IPS-20b (cell line): Measurements from ENCODE around the gene SMU1.
A peak's percentile ranks its signal among the peaks of the same experiment; 100 is the strongest.
"Not testable (repeated sequence)": the region's sequence is repeated elsewhere in the genome, so short reads cannot be mapped to it uniquely, and the experiment has no call there.

ENCODE experiments used
- H3K27ac ChIP-seq: one replicate; pipeline ENCODE4 v1.5.1; 2013; ENCODE audit warnings: low read length
- H3K27me3 ChIP-seq: 2 replicates; pipeline ENCODE4 v1.6.1; 2013; ENCODE audit warnings: mild to moderate bottlenecking, low read length, inconsistent platforms; ENCODE audit not compliant: insufficient read depth
- H3K36me3 ChIP-seq: 2 replicates; pipeline ENCODE4 v1.6.1; 2013; ENCODE audit warnings: low read depth, mild to moderate bottlenecking, inconsistent platforms, low read length, moderate library complexity; ENCODE audit not compliant: insufficient read depth
- H3K4me1 ChIP-seq: 2 replicates; pipeline ENCODE4 v1.6.1; 2013; ENCODE audit warnings: mild to moderate bottlenecking, control low read depth, inconsistent platforms, low read length, moderate library complexity; ENCODE audit not compliant: insufficient read depth
- H3K4me3 ChIP-seq: 2 replicates; pipeline ENCODE4 v1.5.1; 2013; ENCODE audit warnings: mild to moderate bottlenecking, low read length, inconsistent platforms
- H3K9ac ChIP-seq: 2 replicates; pipeline ENCODE4 v1.6.1; 2013; ENCODE audit warnings: low read depth, mild to moderate bottlenecking, inconsistent platforms, low read length, moderate library complexity
- H3K9me3 ChIP-seq: 2 replicates; pipeline ENCODE4 v1.6.1; 2013; ENCODE audit warnings: mild to moderate bottlenecking, low read depth, low read length, inconsistent platforms; ENCODE audit not compliant: insufficient read depth

The SMU1 gene

GRCh38 chr9:33022755-33023154 is 53.7 kb downstream of the SMU1 start:
- no peak overlapping the region for H3K27ac ChIP-seq
- H3K4me1 ChIP-seq: peaks cover 10% of the 10 kb centered on the region; the same call in 1 of the 2 replicates
- H3K27me3 ChIP-seq: no peaks in the 10 kb centered on the region
- H3K4me3 ChIP-seq: no peak overlapping the region
- H3K36me3 ChIP-seq: peaks cover 39% of the 10 kb centered on the region
- no peaks in the 10 kb centered on the region for H3K9me3 ChIP-seq
- no peak overlapping the region for H3K9ac ChIP-seq

- H3K27me3 ChIP-seq: no peaks in the 10 kb centered on the region
- H3K9me3 ChIP-seq: no peaks in the 10 kb centered on the region
- no peak overlapping the region for H3K9ac ChIP-seq
- H3K27ac ChIP-seq: no peak overlapping the region
- H3K4me3 ChIP-seq: no peak overlapping the region
- peaks cover 10% of the 10 kb centered on the region; the same call in 1 of the 2 replicates for H3K4me1 ChIP-seq
- peaks cover 38% of the 10 kb centered on the region for H3K36me3 ChIP-seq
These were observed 54.2 kb downstream of the SMU1 start for GRCh38 chr9:33022303-33022702.

DNA sequence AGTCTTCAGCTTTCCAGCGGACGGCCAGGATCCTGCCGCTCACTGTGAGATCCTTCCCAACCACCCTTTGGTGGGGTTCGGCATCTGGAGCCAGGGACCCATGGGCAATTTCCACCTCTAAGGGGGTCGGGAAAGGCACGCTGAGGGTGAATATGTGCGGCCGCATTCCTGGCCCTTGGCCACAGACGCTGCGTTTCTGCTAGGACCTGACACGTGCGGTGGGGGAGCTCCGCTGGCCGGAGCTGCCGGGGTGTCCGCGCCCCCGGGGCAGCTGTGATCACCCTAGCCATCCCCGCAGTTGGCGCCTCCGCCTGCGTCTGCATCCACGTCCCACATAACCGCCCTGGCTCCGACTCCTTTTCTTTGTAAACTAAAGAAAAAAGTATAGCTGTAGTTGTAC is 56.7 kb downstream of the SMU1 start:
- Histone ChIP-seq H3K27me3 (no peaks in the 10 kb centered on the region), H3K9ac (no peak overlapping the region), H3K27ac (no peak overlapping the region), H3K9me3 (no peaks in the 10 kb centered on the region), H3K4me3 (no peak overlapping the region), H3K36me3 (peaks cover 30% of the 10 kb centered on the region), H3K4me1 (peaks cover 11% of the 10 kb centered on the region; the same call in 1 of the 2 replicates)

DNA sequence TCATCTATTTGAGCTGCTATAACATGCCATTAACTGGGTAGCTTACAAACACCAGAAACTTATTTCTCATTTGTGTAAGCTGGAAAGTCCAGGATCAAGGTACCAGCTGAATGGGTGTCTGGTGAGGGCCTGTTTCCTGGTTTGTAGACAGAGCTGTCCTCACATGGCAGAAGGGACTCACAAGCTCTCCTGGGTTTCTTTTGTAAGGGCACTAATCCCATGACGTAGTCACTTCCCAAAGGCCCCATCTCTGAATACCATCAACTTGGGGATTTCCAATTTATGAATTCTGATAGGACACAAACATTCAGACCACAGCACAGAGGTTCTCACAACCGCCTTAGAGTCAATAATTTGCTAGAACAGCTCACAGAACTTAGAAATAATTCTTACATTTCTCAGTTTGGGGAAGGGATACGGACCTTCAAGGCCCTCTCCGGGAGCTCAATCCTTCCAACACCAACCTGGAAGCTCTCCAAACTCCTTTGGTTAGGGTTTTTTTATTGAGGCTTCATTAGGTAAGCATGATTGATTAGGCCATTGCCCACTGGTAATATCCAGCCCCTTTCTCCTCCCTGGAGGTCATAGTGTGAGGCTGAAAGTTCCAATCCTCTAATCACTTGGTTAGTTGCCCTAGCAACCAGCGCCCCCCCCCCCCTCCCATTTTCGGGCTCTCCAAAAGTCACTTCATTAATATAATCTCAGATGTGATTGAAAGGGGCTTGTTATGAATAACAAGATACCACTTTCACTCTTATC is 59.0 kb downstream of the SMU1 start:
- Histone ChIP-seq H3K4me3 (no peak overlapping the region), H3K4me1 (peaks cover 14% of the 10 kb centered on the region), H3K27me3 (no peaks in the 10 kb centered on the region), H3K27ac (no peak overlapping the region), H3K9ac (no peak overlapping the region), H3K36me3 (peaks cover 30% of the 10 kb centered on the region), H3K9me3 (no peaks in the 10 kb centered on the region)

- H3K9me3 ChIP-seq: no peaks in the 10 kb centered on the region
- H3K27me3 ChIP-seq: no peaks in the 10 kb centered on the region
- no peak overlapping the region for H3K9ac ChIP-seq
- peaks cover 13% of the 10 kb centered on the region for H3K36me3 ChIP-seq
- peaks cover 14% of the 10 kb centered on the region for H3K4me1 ChIP-seq
- no peak overlapping the region for H3K27ac ChIP-seq
- H3K4me3 ChIP-seq: no peak overlapping the region
These were observed 61.8 kb downstream of the SMU1 start for GRCh38 chr9:33014665-33015014.

GRCh38 chr9:33013962-33014664 is 62.4 kb downstream of the SMU1 start:
- no peaks in the 10 kb centered on the region for H3K27me3 ChIP-seq
- H3K9me3 ChIP-seq: no peaks in the 10 kb centered on the region
- H3K4me3 ChIP-seq: peak overlapping the region; percentile 34; the same call in 1 of the 2 replicates
- peak overlapping the region; percentile 46; the same call in 1 of the 2 replicates for H3K9ac ChIP-seq
- no peak overlapping the region for H3K27ac ChIP-seq
- H3K36me3 ChIP-seq: peaks cover 13% of the 10 kb centered on the region
- H3K4me1 ChIP-seq: peaks cover 14% of the 10 kb centered on the region

- Histone ChIP-seq H3K4me1 (peaks cover 14% of the 10 kb centered on the region), H3K9me3 (no peaks in the 10 kb centered on the region), H3K9ac (no peak overlapping the region), H3K36me3 (peaks cover 5% of the 10 kb centered on the region), H3K27ac (no peak overlapping the region), H3K4me3 (no peak overlapping the region), H3K27me3 (no peaks in the 10 kb centered on the region)
These were observed 64.0 kb downstream of the SMU1 start for GRCh38 chr9:33012328-33013069.

- Histone ChIP-seq H3K36me3 (no peaks in the 10 kb centered on the region), H3K27me3 (no peaks in the 10 kb centered on the region), H3K9me3 (no peaks in the 10 kb centered on the region), H3K9ac (no peak overlapping the region), H3K27ac (no peak overlapping the region), H3K4me3 (no peak overlapping the region), H3K4me1 (peaks cover 14% of the 10 kb centered on the region)
These were observed 64.6 kb downstream of the SMU1 start for GRCh38 chr9:33011831-33012230.

DNA sequence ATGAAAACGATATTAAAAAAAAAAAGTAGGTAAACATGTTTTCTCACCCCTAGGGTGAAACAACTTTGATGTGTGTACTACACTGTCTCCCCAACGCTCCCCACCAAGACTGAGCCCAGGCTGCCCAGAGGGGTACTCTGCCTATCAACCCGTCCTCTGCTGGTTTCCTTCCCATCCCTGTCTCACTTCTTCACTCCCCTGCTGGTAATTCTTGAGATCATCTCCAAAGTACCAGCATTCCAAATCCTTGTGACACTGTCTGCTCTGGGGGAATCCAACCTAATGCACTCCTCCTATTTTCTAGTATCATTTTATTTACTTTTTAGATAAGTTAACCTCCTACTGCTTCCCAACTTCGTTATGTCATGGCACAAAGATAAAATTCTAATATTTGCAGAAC is 68.7 kb downstream of the SMU1 start:
- H3K4me1 ChIP-seq: no peaks in the 10 kb centered on the region
- no peak overlapping the region for H3K9ac ChIP-seq
- no peaks in the 10 kb centered on the region for H3K9me3 ChIP-seq

GRCh38 chr9:33005335-33005734 is 71.1 kb downstream of the SMU1 start:
- not testable (repeated sequence) for H3K9ac ChIP-seq, H3K36me3 ChIP-seq, H3K4me1 ChIP-seq, H3K9me3 ChIP-seq, H3K27ac ChIP-seq, H3K27me3 ChIP-seq, H3K4me3 ChIP-seq

More for the DNA sequence above, 68.7 kb downstream of the SMU1 start:
- H3K36me3 ChIP-seq: no peaks in the 10 kb centered on the region
- no peak overlapping the region for H3K27ac ChIP-seq
- no peaks in the 10 kb centered on the region for H3K27me3 ChIP-seq
- H3K4me3 ChIP-seq: no peak overlapping the region

GRCh38 chr9:33000682-33001055 is 75.8 kb downstream of the SMU1 start:
- H3K36me3 ChIP-seq: peaks cover 16% of the 10 kb centered on the region
- not testable (repeated sequence) for H3K27me3 ChIP-seq, H3K27ac ChIP-seq, H3K4me1 ChIP-seq, H3K9me3 ChIP-seq
- peak overlapping the region; percentile 96 for H3K4me3 ChIP-seq
- H3K9ac ChIP-seq: peak overlapping the region; percentile 89; the same call in 1 of the 2 replicates
